Gastroesophageal sphincter (tissue), 3 donors: ENCODE measurements around the gene CELSR2.

Source experiments
- CTCF ChIP-seq, 4 experiments: fragments of 200-600 bp in 2 of 4; fragments of 450-650 bp in 2 of 4; sonication (generic) in 1 of 4; IDR thresholded peaks; one replicate each; pipeline ENCODE4 v1.5.1; 2017 to 2019; ENCODE audit warnings: antibody characterized with exemption in 4 of 4, mild to moderate bottlenecking in 2 of 4, moderate library complexity in 2 of 4
- POLR2A ChIP-seq, 2 donors: fragments of 450-650 bp; IDR thresholded peaks; one replicate each; pipeline ENCODE4 v1.6.1; 2017; ENCODE audit warnings: antibody characterized with exemption in 2 of 2, mild to moderate bottlenecking in 2 of 2, moderate library complexity in 1 of 2
- POLR2AphosphoS5 ChIP-seq: sonication (generic); formaldehyde crosslinking; IDR thresholded peaks from one replicate; pipeline ENCODE4 v1.6.1; 2017; ENCODE audit warnings: antibody characterized with exemption

GRCh38 chr1:109309347-109309746, 60.0 kb downstream of the CELSR2 start:
- TF ChIP-seq CTCF (IDR thresholded peaks at IDR 0.05) (no peak), POLR2A (IDR thresholded peaks at IDR 0.05) (no peak), POLR2AphosphoS5 (no peak)
